ENCODE results near the gene TRIP6.

TRIP6 gene

GRCh38 chr7:100861616-100861985 lies 5.6 kb upstream of the TRIP6 start:
- Histone ChIP-seq H3K9me3 (ENCODE audit: control insufficient read depth in 2 of 2, low read length in 2 of 2) (no peaks in the 10 kb centered on the region), H3K9ac (ENCODE audit: low read length in 2 of 2) (no peak overlapping the region), H3K4me1 (ENCODE audit: control insufficient read depth, insufficient read depth, low read length) (peaks cover 12% of the 10 kb centered on the region), H3K27ac (ENCODE audit: low read length) (no peak overlapping the region), H3K36me3 (ENCODE audit: control insufficient read depth in 2 of 2, insufficient read depth in 2 of 2, low read length in 2 of 2) (peaks cover 0 to 26% of the 10 kb centered on the region in 2 donors), H3K4me3 (ENCODE audit: low read length in 2 of 2) (no peak overlapping the region), H3K27me3 (ENCODE audit: control insufficient read depth in 1 of 2, insufficient read depth in 2 of 2, low read length in 2 of 2) (no peaks in the 10 kb centered on the region)

GRCh38 chr7:100863406-100863950 lies 3.7 kb upstream of the TRIP6 start:
- Histone ChIP-seq H3K9me3 (ENCODE audit: control insufficient read depth in 2 of 2, low read length in 2 of 2) (no peaks in the 10 kb centered on the region), H3K9ac (ENCODE audit: low read length in 2 of 2) (no peak overlapping the region)

GRCh38 chr7:100864263-100864845 lies 2.8 kb upstream of the TRIP6 start:
- Histone ChIP-seq H3K4me3 (ENCODE audit: low read length in 2 of 2) (no peak overlapping the region), H3K27me3 (ENCODE audit: control insufficient read depth in 1 of 2, insufficient read depth in 2 of 2, low read length in 2 of 2) (no peaks in the 10 kb centered on the region), H3K9me3 (ENCODE audit: control insufficient read depth in 2 of 2, low read length in 2 of 2) (no peaks in the 10 kb centered on the region), H3K27ac (ENCODE audit: low read length) (no peak overlapping the region), H3K9ac (ENCODE audit: low read length in 2 of 2) (no peak overlapping the region), H3K4me1 (ENCODE audit: control insufficient read depth, insufficient read depth, low read length) (peaks cover 37% of the 10 kb centered on the region), H3K36me3 (ENCODE audit: control insufficient read depth in 2 of 2, insufficient read depth in 2 of 2, low read length in 2 of 2) (peaks cover 0 to 22% of the 10 kb centered on the region in 2 donors)

More at GRCh38 chr7:100863406-100863950, 3.7 kb upstream of the TRIP6 start:
- no peak overlapping the region for H3K27ac ChIP-seq (ENCODE audit: low read length)
- no peak overlapping the region for H3K4me3 ChIP-seq (ENCODE audit: low read length in 2 of 2)
- peaks cover 29% of the 10 kb centered on the region for H3K4me1 ChIP-seq (ENCODE audit: control insufficient read depth, insufficient read depth, low read length)
- no peaks in the 10 kb centered on the region for H3K27me3 ChIP-seq (ENCODE audit: control insufficient read depth in 1 of 2, insufficient read depth in 2 of 2, low read length in 2 of 2)
- H3K36me3 ChIP-seq (ENCODE audit: control insufficient read depth in 2 of 2, insufficient read depth in 2 of 2, low read length in 2 of 2): peaks cover 0 to 26% of the 10 kb centered on the region in 2 donors

- Histone ChIP-seq H3K9ac (ENCODE audit: low read length in 2 of 2) (no peak overlapping the region), H3K27me3 (ENCODE audit: control insufficient read depth in 1 of 2, insufficient read depth in 2 of 2, low read length in 2 of 2) (no peaks in the 10 kb centered on the region), H3K9me3 (ENCODE audit: control insufficient read depth in 2 of 2, low read length in 2 of 2) (no peaks in the 10 kb centered on the region), H3K4me3 (ENCODE audit: low read length in 2 of 2) (no peak overlapping the region), H3K36me3 (ENCODE audit: control insufficient read depth in 2 of 2, insufficient read depth in 2 of 2, low read length in 2 of 2) (peaks cover 1 to 20% of the 10 kb centered on the region in 2 donors), H3K27ac (ENCODE audit: low read length) (peak overlapping the region; percentile 96), H3K4me1 (ENCODE audit: control insufficient read depth, insufficient read depth, low read length) (peaks cover 37% of the 10 kb centered on the region)
Measured at GRCh38 chr7:100865372-100865911, 1.7 kb upstream of the TRIP6 start.

GRCh38 chr7:100865938-100866728 lies 1.1 kb upstream of the TRIP6 start:
- Histone ChIP-seq H3K4me1 (ENCODE audit: control insufficient read depth, insufficient read depth, low read length) (peaks cover 37% of the 10 kb centered on the region), H3K27me3 (ENCODE audit: control insufficient read depth in 1 of 2, insufficient read depth in 2 of 2, low read length in 2 of 2) (no peaks in the 10 kb centered on the region), H3K4me3 (ENCODE audit: low read length in 2 of 2) (peak overlapping the region; percentile 81 to 88), H3K36me3 (ENCODE audit: control insufficient read depth in 2 of 2, insufficient read depth in 2 of 2, low read length in 2 of 2) (peaks cover 6 to 19% of the 10 kb centered on the region in 2 donors), H3K9ac (ENCODE audit: low read length in 2 of 2) (peak overlapping the region; percentile 98 to 99), H3K27ac (ENCODE audit: low read length) (peak overlapping the region; percentile 96), H3K9me3 (ENCODE audit: control insufficient read depth in 2 of 2, low read length in 2 of 2) (no peaks in the 10 kb centered on the region)

- peak overlapping the region; percentile 96 for H3K27ac ChIP-seq (ENCODE audit: low read length)
- peak overlapping the region; percentile 98 to 99 for H3K9ac ChIP-seq (ENCODE audit: low read length in 2 of 2)
- H3K9me3 ChIP-seq (ENCODE audit: control insufficient read depth in 2 of 2, low read length in 2 of 2): no peaks in the 10 kb centered on the region
- peak overlapping the region; percentile 81 to 88 for H3K4me3 ChIP-seq (ENCODE audit: low read length in 2 of 2)
- no peaks in the 10 kb centered on the region for H3K27me3 ChIP-seq (ENCODE audit: control insufficient read depth in 1 of 2, insufficient read depth in 2 of 2, low read length in 2 of 2)
- H3K36me3 ChIP-seq (ENCODE audit: control insufficient read depth in 2 of 2, insufficient read depth in 2 of 2, low read length in 2 of 2): peaks cover 6 to 20% of the 10 kb centered on the region in 2 donors
- H3K4me1 ChIP-seq (ENCODE audit: control insufficient read depth, insufficient read depth, low read length): peaks cover 37% of the 10 kb centered on the region
Measured at GRCh38 chr7:100866729-100867039, 503 bp upstream of the TRIP6 start.

- peaks cover 11 to 25% of the 10 kb centered on the region in 2 donors for H3K36me3 ChIP-seq (ENCODE audit: control insufficient read depth in 2 of 2, insufficient read depth in 2 of 2, low read length in 2 of 2)
- H3K9ac ChIP-seq (ENCODE audit: low read length in 2 of 2): peak overlapping the region; percentile 98 to 99
Measured at GRCh38 chr7:100867776-100868485, 744 bp downstream of the TRIP6 start.

GRCh38 chr7:100873599-100874299 lies 6.6 kb downstream of the TRIP6 start:
- no peaks in the 10 kb centered on the region for H3K27me3 ChIP-seq (ENCODE audit: control insufficient read depth in 1 of 2, insufficient read depth in 2 of 2, low read length in 2 of 2)
- peaks cover 19% of the 10 kb centered on the region for H3K4me1 ChIP-seq (ENCODE audit: control insufficient read depth, insufficient read depth, low read length)
- H3K9me3 ChIP-seq (ENCODE audit: control insufficient read depth in 2 of 2, low read length in 2 of 2): no peaks in the 10 kb centered on the region
- peak overlapping the region; percentile 95 for H3K27ac ChIP-seq (ENCODE audit: low read length)
- H3K9ac ChIP-seq (ENCODE audit: low read length in 2 of 2): peak overlapping the region; percentile 91 to 98
- peaks cover 15 to 31% of the 10 kb centered on the region in 2 donors for H3K36me3 ChIP-seq (ENCODE audit: control insufficient read depth in 2 of 2, insufficient read depth in 2 of 2, low read length in 2 of 2)
- H3K4me3 ChIP-seq (ENCODE audit: low read length in 2 of 2): peak overlapping the region; percentile 82 to 94

More at GRCh38 chr7:100867776-100868485, 744 bp downstream of the TRIP6 start:
- no peaks in the 10 kb centered on the region for H3K9me3 ChIP-seq (ENCODE audit: control insufficient read depth in 2 of 2, low read length in 2 of 2)
- H3K4me3 ChIP-seq (ENCODE audit: low read length in 2 of 2): peak overlapping the region; percentile 81 to 88
- peak overlapping the region; percentile 96 for H3K27ac ChIP-seq (ENCODE audit: low read length)
- H3K27me3 ChIP-seq (ENCODE audit: control insufficient read depth in 1 of 2, insufficient read depth in 2 of 2, low read length in 2 of 2): no peaks in the 10 kb centered on the region
- peaks cover 37% of the 10 kb centered on the region for H3K4me1 ChIP-seq (ENCODE audit: control insufficient read depth, insufficient read depth, low read length)

- Histone ChIP-seq H3K27ac (ENCODE audit: low read length) (peak overlapping the region; percentile 95), H3K4me1 (ENCODE audit: control insufficient read depth, insufficient read depth, low read length) (peaks cover 15% of the 10 kb centered on the region), H3K9me3 (ENCODE audit: control insufficient read depth in 2 of 2, low read length in 2 of 2) (no peaks in the 10 kb centered on the region), H3K9ac (ENCODE audit: low read length in 2 of 2) (peak overlapping the region; percentile 91 to 98), H3K36me3 (ENCODE audit: control insufficient read depth in 2 of 2, insufficient read depth in 2 of 2, low read length in 2 of 2) (peaks cover 17 to 36% of the 10 kb centered on the region in 2 donors), H3K4me3 (ENCODE audit: low read length in 2 of 2) (peak overlapping the region; percentile 82 to 94), H3K27me3 (ENCODE audit: control insufficient read depth in 1 of 2, insufficient read depth in 2 of 2, low read length in 2 of 2) (no peaks in the 10 kb centered on the region)
Measured at GRCh38 chr7:100874300-100874576, 7.1 kb downstream of the TRIP6 start.

Data from stomach smooth muscle (tissue), 2 donors.